ENCODE results near the gene C1QTNF2.

The C1QTNF2 gene

GRCh38 chr5:160360310-160360709, 10.1 kb downstream of the C1QTNF2 start:
- H3K4me2 ChIP-seq (ENCODE audit: low read depth, low read length), result no peak overlapping the region
- H4K20me1 ChIP-seq (ENCODE audit: insufficient read depth, low read length), result no peaks in the 10 kb centered on the region
- no peaks in the 10 kb centered on the region for H3F3A ChIP-seq (ENCODE audit: insufficient read depth, low read length)
- DNase-seq, result no peak
- H2AFZ ChIP-seq (ENCODE audit: low read length), result no peak overlapping the region
- H3K27ac ChIP-seq (ENCODE audit: low read length), result no peak overlapping the region
- no peaks in the 10 kb centered on the region for H3K4me1 ChIP-seq (ENCODE audit: low read length)
- no peaks in the 10 kb centered on the region for H3K9me3 ChIP-seq (replicated peaks; ENCODE audit: insufficient read depth, low read length)
- H3K36me3 ChIP-seq (replicated peaks; ENCODE audit: insufficient read depth, low read length), result no peaks in the 10 kb centered on the region
- no peaks in the 10 kb centered on the region for H3K27me3 ChIP-seq (replicated peaks; ENCODE audit: insufficient read depth, low read length)
- H3K79me2 ChIP-seq (ENCODE audit: low read length), result no peaks in the 10 kb centered on the region
- TF ChIP-seq EZH2 (optimal IDR thresholded peaks at IDR 0.05; ENCODE audit: low read depth, low read length) (no peak), EZH2phosphoT487 (IDR thresholded peaks at IDR 0.05; ENCODE audit: low read length) (no peak)
- TF ChIP-seq, protein P1, sequence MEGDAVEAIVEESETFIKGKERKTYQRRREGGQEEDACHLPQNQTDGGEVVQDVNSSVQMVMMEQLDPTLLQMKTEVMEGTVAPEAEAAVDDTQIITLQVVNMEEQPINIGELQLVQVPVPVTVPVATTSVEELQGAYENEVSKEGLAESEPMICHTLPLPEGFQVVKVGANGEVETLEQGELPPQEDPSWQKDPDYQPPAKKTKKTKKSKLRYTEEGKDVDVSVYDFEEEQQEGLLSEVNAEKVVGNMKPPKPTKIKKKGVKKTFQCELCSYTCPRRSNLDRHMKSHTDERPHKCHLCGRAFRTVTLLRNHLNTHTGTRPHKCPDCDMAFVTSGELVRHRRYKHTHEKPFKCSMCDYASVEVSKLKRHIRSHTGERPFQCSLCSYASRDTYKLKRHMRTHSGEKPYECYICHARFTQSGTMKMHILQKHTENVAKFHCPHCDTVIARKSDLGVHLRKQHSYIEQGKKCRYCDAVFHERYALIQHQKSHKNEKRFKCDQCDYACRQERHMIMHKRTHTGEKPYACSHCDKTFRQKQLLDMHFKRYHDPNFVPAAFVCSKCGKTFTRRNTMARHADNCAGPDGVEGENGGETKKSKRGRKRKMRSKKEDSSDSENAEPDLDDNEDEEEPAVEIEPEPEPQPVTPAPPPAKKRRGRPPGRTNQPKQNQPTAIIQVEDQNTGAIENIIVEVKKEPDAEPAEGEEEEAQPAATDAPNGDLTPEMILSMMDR (IDR thresholded peaks at IDR 0.05; ENCODE audit: low read length), result no peak
- no peak overlapping the region for H3K4me3 ChIP-seq (ENCODE audit: low read length)
- H3K9me2 ChIP-seq (replicated peaks; ENCODE audit: insufficient read depth, low read length), result no peaks in the 10 kb centered on the region
- no peak overlapping the region for H3K9ac ChIP-seq (ENCODE audit: low read length)

- H3K27me3 ChIP-seq (replicated peaks; ENCODE audit: insufficient read depth, low read length), result no peaks in the 10 kb centered on the region
- H4K20me1 ChIP-seq (ENCODE audit: insufficient read depth, low read length), result no peaks in the 10 kb centered on the region
- H2AFZ ChIP-seq (ENCODE audit: low read length), result no peak overlapping the region
- DNase-seq, result no peak
- no peak overlapping the region for H3K4me3 ChIP-seq (ENCODE audit: low read length)
- no peak for TF ChIP-seq EZH2 (optimal IDR thresholded peaks at IDR 0.05; ENCODE audit: low read depth, low read length)
- TF ChIP-seq, protein P1 (IDR thresholded peaks at IDR 0.05; ENCODE audit: low read length), result no peak
- no peaks in the 10 kb centered on the region for H3K36me3 ChIP-seq (replicated peaks; ENCODE audit: insufficient read depth, low read length)
- no peaks in the 10 kb centered on the region for H3F3A ChIP-seq (ENCODE audit: insufficient read depth, low read length)
- H3K9me3 ChIP-seq (replicated peaks; ENCODE audit: insufficient read depth, low read length), result no peaks in the 10 kb centered on the region
- no peak overlapping the region for H3K27ac ChIP-seq (ENCODE audit: low read length)
- H3K79me2 ChIP-seq (ENCODE audit: low read length), result no peaks in the 10 kb centered on the region
- H3K9ac ChIP-seq (ENCODE audit: low read length), result no peak overlapping the region
- H3K9me2 ChIP-seq (replicated peaks; ENCODE audit: insufficient read depth, low read length), result no peaks in the 10 kb centered on the region
- H3K4me2 ChIP-seq (ENCODE audit: low read depth, low read length), result no peak overlapping the region
- no peaks in the 10 kb centered on the region for H3K4me1 ChIP-seq (ENCODE audit: low read length)
Measured at GRCh38 chr5:160359816-160360215, 10.6 kb downstream of the C1QTNF2 start.

GRCh38 chr5:160359242-160359641, 11.2 kb downstream of the C1QTNF2 start:
- no peaks in the 10 kb centered on the region for H3K27me3 ChIP-seq (replicated peaks; ENCODE audit: insufficient read depth, low read length)
- no peak overlapping the region for H3K4me3 ChIP-seq (ENCODE audit: low read length)
- H2AFZ ChIP-seq (ENCODE audit: low read length), result no peak overlapping the region
- no peak for DNase-seq
- no peaks in the 10 kb centered on the region for H3F3A ChIP-seq (ENCODE audit: insufficient read depth, low read length)
- H3K79me2 ChIP-seq (ENCODE audit: low read length), result no peaks in the 10 kb centered on the region
- H4K20me1 ChIP-seq (ENCODE audit: insufficient read depth, low read length), result no peaks in the 10 kb centered on the region
- no peak overlapping the region for H3K9ac ChIP-seq (ENCODE audit: low read length)
- H3K27ac ChIP-seq (ENCODE audit: low read length), result no peak overlapping the region
- no peak overlapping the region for H3K4me2 ChIP-seq (ENCODE audit: low read depth, low read length)
- no peaks in the 10 kb centered on the region for H3K4me1 ChIP-seq (ENCODE audit: low read length)
- no peaks in the 10 kb centered on the region for H3K9me2 ChIP-seq (replicated peaks; ENCODE audit: insufficient read depth, low read length)
- H3K9me3 ChIP-seq (replicated peaks; ENCODE audit: insufficient read depth, low read length), result no peaks in the 10 kb centered on the region
- TF ChIP-seq, protein P1 (IDR thresholded peaks at IDR 0.05; ENCODE audit: low read length), result no peak
- TF ChIP-seq EZH2 (optimal IDR thresholded peaks at IDR 0.05; ENCODE audit: low read depth, low read length) (no peak), EZH2phosphoT487 (IDR thresholded peaks at IDR 0.05; ENCODE audit: low read length) (no peak)
- H3K36me3 ChIP-seq (replicated peaks; ENCODE audit: insufficient read depth, low read length), result no peaks in the 10 kb centered on the region
